ENCODE results near the gene MON2. TPM values are rescaled to one million over a fixed set of nuclear protein-coding genes. Genes with fewer than 3 reads are reported as not detected.

Gene MON2
- total and polyA plus RNA-seq, 9 donors, result 13.1 to 84.4 (median 55.5) TPM

- DNase-seq, result peak; percentile 25 to 48 (median 41)
- peak overlapping the region; percentile 87 for H3K4me3 ChIP-seq
- intact Hi-C loops (cut with DNase I), result no loop called here
- peaks cover 6% of the 10 kb centered on the region for H3K4me1 ChIP-seq (ENCODE audit: insufficient read depth)
- H3K36me3 ChIP-seq, result no peaks in the 10 kb centered on the region
- H3K27ac ChIP-seq, result peak overlapping the region in 1 of 2 donors; percentile 80
- no peaks in the 10 kb centered on the region for H3K9me3 ChIP-seq
- TF ChIP-seq EP300 (IDR thresholded peaks at IDR 0.05), result no peak
- TF ChIP-seq POLR2A (IDR thresholded peaks at IDR 0.05), result no peak
- no peak for TF ChIP-seq CTCF (IDR thresholded peaks at IDR 0.05)
- WGBS, 3 donors, result 0 to 1% (median 0%) methylated on average over 16 of the region's 16 CpGs
- H3K27me3 ChIP-seq, result no peaks in the 10 kb centered on the region
Measured at GRCh38 chr12:62466018-62466593, 520 bp upstream of the MON2 start.

DNA sequence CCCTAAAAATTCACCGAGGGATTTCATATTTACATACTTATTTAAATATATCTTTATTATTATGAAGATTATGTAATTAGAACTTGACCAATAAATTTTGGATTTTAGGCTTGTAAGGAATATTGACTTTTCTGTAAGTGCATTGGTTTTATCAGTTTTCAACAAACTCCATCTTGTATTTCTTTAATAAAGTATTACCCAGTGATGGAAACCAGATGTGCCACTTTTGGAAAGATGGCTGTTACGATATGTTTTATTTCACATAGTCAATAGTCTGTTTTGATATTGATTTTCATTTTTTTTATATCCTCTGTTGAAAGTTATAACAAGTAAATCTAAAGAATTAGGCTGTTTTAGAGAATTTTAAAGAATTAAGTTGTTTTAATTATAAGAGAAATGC lies 1.8 kb downstream of the MON2 start:
- DNase-seq, result no peak
- TF ChIP-seq CTCF (IDR thresholded peaks at IDR 0.05) (no peak), POLR2A (IDR thresholded peaks at IDR 0.05) (no peak), EP300 (IDR thresholded peaks at IDR 0.05) (no peak)
- peaks cover 6% of the 10 kb centered on the region for H3K4me1 ChIP-seq (ENCODE audit: insufficient read depth)
- 32 to 56% (median 43%) methylated on average over 2 of the region's 2 CpGs for WGBS, 3 donors
- intact Hi-C loops (cut with DNase I), result no loop called here
- H3K4me3 ChIP-seq, result peak overlapping the region; percentile 87
- H3K27me3 ChIP-seq, result no peaks in the 10 kb centered on the region
- no peak overlapping the region for H3K27ac ChIP-seq
- no peaks in the 10 kb centered on the region for H3K36me3 ChIP-seq
- H3K9me3 ChIP-seq, result no peaks in the 10 kb centered on the region

DNA sequence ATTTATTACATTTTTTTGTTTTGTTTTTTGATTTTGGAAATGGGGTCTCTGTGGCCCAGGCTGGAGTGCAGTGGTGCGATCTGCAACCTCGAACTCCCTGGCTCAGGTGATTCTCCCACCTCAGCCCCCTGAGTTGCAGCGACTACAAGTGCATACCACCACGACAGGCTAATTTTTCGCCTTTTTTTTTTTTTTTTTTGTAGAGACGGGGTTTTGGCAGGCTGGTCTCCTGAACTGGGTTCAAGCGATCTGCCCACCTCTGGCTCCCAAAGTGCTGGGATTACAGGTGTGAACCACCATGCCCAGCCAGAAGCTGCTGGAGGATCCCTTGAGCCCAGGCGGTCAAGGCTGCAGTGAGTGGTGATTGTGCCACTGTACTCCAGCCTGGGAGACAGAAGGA lies 2.3 kb downstream of the MON2 start:
- intact Hi-C loops (cut with DNase I), result no loop called here
- WGBS, 3 donors, result 67 to 76% (median 74%) methylated on average over 8 of the region's 8 CpGs
- peaks cover 6% of the 10 kb centered on the region for H3K4me1 ChIP-seq (ENCODE audit: insufficient read depth)

DNA sequence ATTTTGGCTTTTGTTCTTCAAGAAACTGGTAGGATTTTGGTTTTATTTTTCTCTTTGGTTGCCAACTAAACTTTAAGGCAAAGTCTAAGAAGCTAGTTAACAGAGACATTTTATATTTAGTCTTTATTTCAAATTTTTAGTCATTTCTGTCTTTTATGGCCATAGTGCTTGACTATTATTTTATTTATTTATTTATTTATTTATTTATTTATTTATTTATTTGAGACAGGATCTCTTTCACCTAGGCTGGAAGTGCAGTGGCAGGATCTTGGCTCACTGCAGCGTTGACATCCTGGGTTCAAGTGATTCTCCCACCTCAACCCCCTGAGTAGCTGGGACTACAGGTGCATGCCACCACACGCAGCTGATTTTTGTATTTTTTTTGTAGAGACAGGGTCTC lies 3.1 kb downstream of the MON2 start:
- no peaks in the 10 kb centered on the region for H3K36me3 ChIP-seq
- TF ChIP-seq POLR2A (IDR thresholded peaks at IDR 0.05) (no peak), EP300 (IDR thresholded peaks at IDR 0.05) (no peak), CTCF (IDR thresholded peaks at IDR 0.05) (no peak)
- no peak for DNase-seq
- H3K27me3 ChIP-seq, result no peaks in the 10 kb centered on the region
- no peak overlapping the region for H3K4me3 ChIP-seq
- H3K9me3 ChIP-seq, result no peaks in the 10 kb centered on the region
- no peak overlapping the region for H3K27ac ChIP-seq
- WGBS, 3 donors, result 91 to 98% (median 93%) methylated on average over 2 of the region's 2 CpGs
- intact Hi-C loops (cut with DNase I), result no loop called here
- peaks cover 6% of the 10 kb centered on the region for H3K4me1 ChIP-seq (ENCODE audit: insufficient read depth)

More for the DNA sequence above, 2.3 kb downstream of the MON2 start:
- H3K36me3 ChIP-seq, result no peaks in the 10 kb centered on the region
- no peak overlapping the region for H3K27ac ChIP-seq
- TF ChIP-seq EP300 (IDR thresholded peaks at IDR 0.05) (no peak), POLR2A (IDR thresholded peaks at IDR 0.05) (no peak), CTCF (IDR thresholded peaks at IDR 0.05) (no peak)
- DNase-seq, result no peak
- H3K4me3 ChIP-seq, result no peak overlapping the region
- H3K27me3 ChIP-seq, result no peaks in the 10 kb centered on the region
- no peaks in the 10 kb centered on the region for H3K9me3 ChIP-seq
